Colonic mucosa (tissue), 4 donors: ENCODE data around the gene ABAT. TPM values are rescaled to one million over a fixed set of nuclear protein-coding genes. Genes with fewer than 3 reads are reported as not detected.

Experiments used
- DNase-seq: peaks from one replicate; pipeline ENCODE4 v3.0.0-alpha.2; 2020
- H3K27ac ChIP-seq: fragments of 200-600 bp; one replicate; pipeline ENCODE4 v1.8.0; 2021
- H3K27me3 ChIP-seq: fragments of 200-600 bp; one replicate; pipeline ENCODE4 v1.8.0; 2021
- H3K36me3 ChIP-seq: fragments of 200-600 bp; one replicate; pipeline ENCODE4 v1.8.0; 2021
- H3K4me1 ChIP-seq: fragments of 200-600 bp; one replicate; pipeline ENCODE4 v1.8.0; 2021; ENCODE audit warnings: mild to moderate bottlenecking
- H3K4me3 ChIP-seq: fragments of 200-600 bp; one replicate; pipeline ENCODE4 v1.8.0; 2021
- H3K9ac ChIP-seq, 2 donors: one replicate each; pipeline ENCODE4 v1.7.0; 2013; ENCODE audit warnings: control low read depth in 2 of 2, low read depth in 2 of 2, low read length in 2 of 2
- H3K9me3 ChIP-seq: fragments of 200-600 bp; one replicate; pipeline ENCODE4 v1.8.0; 2021
- intact Hi-C: fragments of 100-400 bp; cut with DNase I; formaldehyde crosslinking; loops from one replicate; pipeline ENCODE4 v1.14.1; 2022
- total RNA-seq, 2 donors: library from RNA; stranded (reverse); fragmentation: NEBNext Ultra II Directional in 1 of 2; extraction: Animal tissue kit (Norgen Biotek cat#: 25700) in 1 of 2; gene quantifications; one replicate each; pipeline ENCODE4 v1.2.1, GENCODE V29; 2021
- TF ChIP-seq, protein P1 (sequence below): fragments of 200-600 bp; IDR thresholded peaks from one replicate; pipeline ENCODE4 v1.8.0; 2022; ENCODE audit warnings: antibody characterized with exemption, mild to moderate bottlenecking
- donor health status: healthy.
- donor health status: DM: no; HTN: no; CAD: no.
- donor health status: DM: no; HTN: no; CAD: no.

Gene ABAT
- total RNA-seq, 2 donors from 2014 or later = 12.9 to 25.6 TPM

GRCh38 chr16:8720967-8721308 lies 46.5 kb downstream of the ABAT start:
- H3K4me1 ChIP-seq = no peaks in the 10 kb centered on the region
- TF ChIP-seq, protein P1, sequence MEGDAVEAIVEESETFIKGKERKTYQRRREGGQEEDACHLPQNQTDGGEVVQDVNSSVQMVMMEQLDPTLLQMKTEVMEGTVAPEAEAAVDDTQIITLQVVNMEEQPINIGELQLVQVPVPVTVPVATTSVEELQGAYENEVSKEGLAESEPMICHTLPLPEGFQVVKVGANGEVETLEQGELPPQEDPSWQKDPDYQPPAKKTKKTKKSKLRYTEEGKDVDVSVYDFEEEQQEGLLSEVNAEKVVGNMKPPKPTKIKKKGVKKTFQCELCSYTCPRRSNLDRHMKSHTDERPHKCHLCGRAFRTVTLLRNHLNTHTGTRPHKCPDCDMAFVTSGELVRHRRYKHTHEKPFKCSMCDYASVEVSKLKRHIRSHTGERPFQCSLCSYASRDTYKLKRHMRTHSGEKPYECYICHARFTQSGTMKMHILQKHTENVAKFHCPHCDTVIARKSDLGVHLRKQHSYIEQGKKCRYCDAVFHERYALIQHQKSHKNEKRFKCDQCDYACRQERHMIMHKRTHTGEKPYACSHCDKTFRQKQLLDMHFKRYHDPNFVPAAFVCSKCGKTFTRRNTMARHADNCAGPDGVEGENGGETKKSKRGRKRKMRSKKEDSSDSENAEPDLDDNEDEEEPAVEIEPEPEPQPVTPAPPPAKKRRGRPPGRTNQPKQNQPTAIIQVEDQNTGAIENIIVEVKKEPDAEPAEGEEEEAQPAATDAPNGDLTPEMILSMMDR = no peak
- no peak overlapping the region for H3K9ac ChIP-seq
- H3K4me3 ChIP-seq = no peak overlapping the region
- H3K9me3 ChIP-seq = no peaks in the 10 kb centered on the region
- H3K27me3 ChIP-seq = no peaks in the 10 kb centered on the region
- no peak for DNase-seq
- H3K36me3 ChIP-seq = no peaks in the 10 kb centered on the region
- intact Hi-C loops = no loop called here
- no peak overlapping the region for H3K27ac ChIP-seq

DNA sequence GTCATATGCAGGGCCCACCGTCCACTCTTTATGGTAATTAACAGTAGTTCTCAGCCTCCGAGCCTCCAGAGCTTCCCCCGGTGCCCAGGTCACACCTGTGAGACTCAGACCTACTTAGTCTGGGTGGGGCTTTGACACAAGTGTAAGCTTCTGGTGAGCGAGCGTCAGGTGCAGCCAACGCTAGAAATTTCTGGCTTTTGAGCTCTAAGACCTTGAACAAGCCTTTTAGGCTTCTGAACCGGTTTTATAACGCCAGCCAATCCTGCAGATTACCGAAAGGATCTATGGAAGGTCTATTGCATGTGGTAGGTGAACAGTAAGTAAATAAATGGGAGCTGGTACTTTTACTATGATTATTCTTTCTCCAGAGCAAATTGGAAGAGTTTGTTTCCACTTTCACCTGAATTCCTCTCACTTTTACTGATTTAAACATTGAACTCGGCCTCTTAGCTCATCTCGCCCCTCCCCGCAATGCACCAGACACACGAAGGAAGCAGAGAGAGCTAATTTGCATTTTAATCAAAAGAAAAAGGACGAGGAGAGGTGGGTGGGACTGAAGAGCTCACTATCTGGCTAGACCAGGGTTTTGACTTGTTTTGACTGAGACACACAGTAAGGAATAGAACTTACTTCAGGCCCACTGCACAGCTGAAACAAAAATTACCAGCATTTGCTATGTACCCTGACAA lies 47.1 kb downstream of the ABAT start:
- Histone ChIP-seq H3K27ac (no peak overlapping the region), H3K9ac (peak overlapping the region in 1 of 2 donors; percentile 40), H3K4me1 (no peaks in the 10 kb centered on the region), H3K36me3 (no peaks in the 10 kb centered on the region), H3K4me3 (no peak overlapping the region), H3K9me3 (no peaks in the 10 kb centered on the region), H3K27me3 (no peaks in the 10 kb centered on the region)
- TF ChIP-seq, protein P1 = no peak
- DNase-seq = peak; percentile 22
- intact Hi-C loops = no loop called here

DNA sequence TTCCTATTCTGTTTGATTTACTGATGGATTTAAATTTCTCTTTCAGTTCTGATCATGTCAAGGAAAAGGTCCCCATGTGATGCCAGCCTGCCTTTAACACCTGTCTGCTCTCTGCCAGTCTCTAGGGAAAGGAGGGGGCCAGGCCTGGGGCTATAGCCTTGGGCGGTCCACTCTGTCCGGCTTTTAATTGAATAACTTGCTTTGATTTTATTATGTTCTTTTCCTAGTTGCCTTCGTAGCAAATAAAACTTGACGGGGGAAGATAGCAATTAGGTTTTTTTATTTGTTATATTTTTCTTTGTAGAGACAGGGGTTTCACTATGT lies 47.6 kb downstream of the ABAT start:
- no peaks in the 10 kb centered on the region for H3K27me3 ChIP-seq
- no peaks in the 10 kb centered on the region for H3K9me3 ChIP-seq
- intact Hi-C loops = no loop called here
- TF ChIP-seq, protein P1 = no peak
- no peaks in the 10 kb centered on the region for H3K36me3 ChIP-seq
- H3K27ac ChIP-seq = no peak overlapping the region
- DNase-seq = no peak
- no peaks in the 10 kb centered on the region for H3K4me1 ChIP-seq
- H3K4me3 ChIP-seq = no peak overlapping the region
- H3K9ac ChIP-seq = no peak overlapping the region

DNA sequence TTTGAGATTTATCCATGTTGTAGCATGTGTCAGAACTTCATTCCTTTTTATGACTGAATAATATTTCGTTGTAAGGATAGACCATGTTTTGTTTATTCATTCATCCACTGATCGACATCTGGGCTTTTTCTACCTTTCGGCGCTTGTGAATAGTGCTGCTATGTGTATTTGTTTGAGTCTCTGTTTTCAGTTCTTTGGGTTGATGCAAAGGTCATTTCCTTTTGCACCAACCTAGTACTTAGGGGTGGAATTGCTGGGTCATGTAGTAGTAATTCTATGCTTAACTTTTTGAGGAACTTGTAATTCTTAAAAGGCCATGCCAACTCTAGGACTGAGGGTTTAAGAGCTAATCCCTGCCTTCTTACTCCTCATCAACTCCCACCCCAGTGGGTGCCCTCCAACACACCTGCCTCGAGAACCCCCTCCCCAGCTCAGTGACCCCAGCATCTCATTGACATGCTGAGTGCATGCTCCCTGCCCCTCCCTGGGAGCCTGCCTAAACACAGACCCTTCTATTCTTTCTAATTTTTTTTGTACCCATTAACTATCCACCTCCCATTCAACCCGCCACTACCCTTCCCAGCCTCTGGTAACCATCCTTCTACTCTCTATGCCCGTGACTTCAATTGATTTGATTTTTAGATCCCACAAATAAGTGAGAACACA lies 51.2 kb downstream of the ABAT start:
- Histone ChIP-seq H3K27me3 (no peaks in the 10 kb centered on the region), H3K4me3 (no peak overlapping the region), H3K9ac (no peak overlapping the region), H3K4me1 (no peaks in the 10 kb centered on the region), H3K36me3 (no peaks in the 10 kb centered on the region), H3K27ac (no peak overlapping the region), H3K9me3 (no peaks in the 10 kb centered on the region)
- intact Hi-C loops = no loop called here
- no peak for DNase-seq
- TF ChIP-seq, protein P1 = no peak

GRCh38 chr16:8727131-8727806 lies 52.9 kb downstream of the ABAT start:
- DNase-seq = no peak
- Histone ChIP-seq H3K27me3 (no peaks in the 10 kb centered on the region), H3K4me1 (no peaks in the 10 kb centered on the region), H3K36me3 (no peaks in the 10 kb centered on the region), H3K9ac (no peak overlapping the region), H3K9me3 (no peaks in the 10 kb centered on the region), H3K4me3 (no peak overlapping the region), H3K27ac (no peak overlapping the region)
- intact Hi-C loops = no loop called here
- TF ChIP-seq, protein P1 = no peak
